ENCODE results near the gene TACC2.

Gene TACC2

GRCh38 chr10:122181041-122181732 lies 192.2 kb downstream of the TACC2 start:
- FAIRE-seq (no peak), DNase-seq (ENCODE audit: insufficient read length, low spot score) (no peak)
- no peak for TF ChIP-seq CTCF (IDR thresholded peaks at IDR 0.05; ENCODE audit: insufficient read depth, missing control alignments)

- no peak for FAIRE-seq
- no peak for DNase-seq (ENCODE audit: insufficient read length, low spot score)
- TF ChIP-seq CTCF (IDR thresholded peaks at IDR 0.05; ENCODE audit: insufficient read depth, missing control alignments) = no peak
These were observed 192.9 kb downstream of the TACC2 start for GRCh38 chr10:122181876-122182275.

- FAIRE-seq (no peak), DNase-seq (ENCODE audit: insufficient read length, low spot score) (no peak)
These were observed 193.3 kb downstream of the TACC2 start for GRCh38 chr10:122182308-122182707.

GRCh38 chr10:122184254-122184653 lies 195.3 kb downstream of the TACC2 start:
- DNase-seq (ENCODE audit: insufficient read length, low spot score) (no peak), FAIRE-seq (no peak)
- no peak for TF ChIP-seq CTCF (IDR thresholded peaks at IDR 0.05; ENCODE audit: insufficient read depth, missing control alignments)

More at GRCh38 chr10:122182308-122182707, 193.3 kb downstream of the TACC2 start:
- TF ChIP-seq CTCF (IDR thresholded peaks at IDR 0.05; ENCODE audit: insufficient read depth, missing control alignments) = no peak

GRCh38 chr10:122185643-122186042 lies 196.7 kb downstream of the TACC2 start:
- no peak for TF ChIP-seq CTCF (IDR thresholded peaks at IDR 0.05; ENCODE audit: insufficient read depth, missing control alignments)
- FAIRE-seq (no peak), DNase-seq (ENCODE audit: insufficient read length, low spot score) (no peak)

GRCh38 chr10:122186816-122187810 lies 198.2 kb downstream of the TACC2 start:
- no peak for FAIRE-seq
- DNase-seq (ENCODE audit: insufficient read length, low spot score) = no peak
- TF ChIP-seq CTCF (IDR thresholded peaks at IDR 0.05; ENCODE audit: insufficient read depth, missing control alignments) = no peak

Data from D721Med (cell line).